Measurements from ENCODE around the gene SPTLC1.
"Not testable (repeated sequence)": the region's sequence is repeated elsewhere in the genome, so short reads cannot be mapped to it uniquely, and the experiment has no call there.

The SPTLC1 gene

GRCh38 chr9:92158097-92158601 lies 42.9 kb upstream of the SPTLC1 start:
- in situ Hi-C loops (cut with HindIII; ENCODE audit: low sequenced_read_pairs): no loop called here
- H3K4me3 ChIP-seq (ENCODE audit: low read depth, low read length): no peak overlapping the region
- no peak for DNase-seq (ENCODE audit: low read depth)
- TF ChIP-seq CTCF (IDR thresholded peaks at IDR 0.05; ENCODE audit: low read depth, low read length, missing control alignments): no peak

- H3K4me3 ChIP-seq (ENCODE audit: low read depth, low read length); DNase-seq (ENCODE audit: low read depth); in situ Hi-C loops (cut with HindIII; ENCODE audit: low sequenced_read_pairs): not testable (repeated sequence)
Measured at GRCh38 chr9:92155736-92156135, 40.5 kb upstream of the SPTLC1 start.

- in situ Hi-C loops (cut with HindIII; ENCODE audit: low sequenced_read_pairs): no loop called here
- TF ChIP-seq CTCF (IDR thresholded peaks at IDR 0.05; ENCODE audit: low read depth, low read length, missing control alignments): no peak
- H3K4me3 ChIP-seq (ENCODE audit: low read depth, low read length): no peak overlapping the region
- DNase-seq (ENCODE audit: low read depth): no peak
Measured at GRCh38 chr9:92155221-92155620, 40.0 kb upstream of the SPTLC1 start.

- DNase-seq (ENCODE audit: low read depth): peak; percentile 74
- H3K4me3 ChIP-seq (ENCODE audit: low read depth, low read length); in situ Hi-C loops (cut with HindIII; ENCODE audit: low sequenced_read_pairs): not testable (repeated sequence)
Measured at GRCh38 chr9:92153466-92154415, 38.5 kb upstream of the SPTLC1 start.

GRCh38 chr9:92151691-92152393 lies 36.6 kb upstream of the SPTLC1 start:
- peak; percentile 33 for DNase-seq (ENCODE audit: low read depth)
- no peak for TF ChIP-seq CTCF (IDR thresholded peaks at IDR 0.05; ENCODE audit: low read depth, low read length, missing control alignments)
- in situ Hi-C loops (cut with HindIII; ENCODE audit: low sequenced_read_pairs): no loop called here
- H3K4me3 ChIP-seq (ENCODE audit: low read depth, low read length): no peak overlapping the region

- DNase-seq (ENCODE audit: low read depth); H3K4me3 ChIP-seq (ENCODE audit: low read depth, low read length); in situ Hi-C loops (cut with HindIII; ENCODE audit: low sequenced_read_pairs): not testable (repeated sequence)
Measured at GRCh38 chr9:92150501-92151470, 35.6 kb upstream of the SPTLC1 start.

GRCh38 chr9:92147852-92148180 lies 32.6 kb upstream of the SPTLC1 start:
- no peak for DNase-seq (ENCODE audit: low read depth)
- TF ChIP-seq CTCF (IDR thresholded peaks at IDR 0.05; ENCODE audit: low read depth, low read length, missing control alignments): no peak
- no peak overlapping the region for H3K4me3 ChIP-seq (ENCODE audit: low read depth, low read length)
- in situ Hi-C loops (cut with HindIII; ENCODE audit: low sequenced_read_pairs): no loop called here

All from astrocyte of the cerebellum (primary cell).